ENCODE data around the gene SLC39A1. TPM values are rescaled to one million over a fixed set of nuclear protein-coding genes. Genes with fewer than 3 reads are reported as not detected.
A peak's percentile ranks its signal among the peaks of the same experiment; 100 is the strongest.

Gene SLC39A1
- total RNA-seq, 2 donors from 2014 or later: 65.6 to 74.2 TPM

- no peaks in the 10 kb centered on the region for H3K27me3 Mint-ChIP-seq
- H3K36me3 Mint-ChIP-seq: no peaks in the 10 kb centered on the region
- peaks cover 51 to 56% of the 10 kb centered on the region in 2 donors for H3K4me1 Mint-ChIP-seq (ENCODE audit: low read depth in 2 of 2)
- H3K9me3 Mint-ChIP-seq: no peaks in the 10 kb centered on the region
- H3K27ac Mint-ChIP-seq: peak within 1 kb of the TSS; percentile 93 to 97
- peak; percentile 89 to 91 for ATAC-seq
- DNase-seq (ENCODE audit: low spot score): peak; percentile 89
- H3K4me3 Mint-ChIP-seq: peak within 1 kb of the TSS; percentile 89
Observed at GRCh38 chr1:153967107-153967999, 4.0 kb upstream of the SLC39A1 start, which contains the start of gene CREB3L4. CREB3L4 (plus strand) TSS chr1:153967902; CDS start chr1:153968526, 624 bp downstream.

- no peaks in the 10 kb centered on the region for H3K36me3 Mint-ChIP-seq
- H3K4me3 Mint-ChIP-seq: peak overlapping the region; percentile 87
- ATAC-seq (no peak), DNase-seq (ENCODE audit: low spot score) (no peak)
- peaks cover 54 to 62% of the 10 kb centered on the region in 2 donors for H3K4me1 Mint-ChIP-seq (ENCODE audit: low read depth in 2 of 2)
- no peaks in the 10 kb centered on the region for H3K9me3 Mint-ChIP-seq
- H3K27me3 Mint-ChIP-seq: no peaks in the 10 kb centered on the region
- peak overlapping the region; percentile 83 to 90 for H3K27ac Mint-ChIP-seq
Observed at GRCh38 chr1:153963850-153964331, 554 bp upstream of the SLC39A1 start.

- Mint-ChIP-seq H3K27ac (peak overlapping the region; percentile 83 to 90), H3K4me3 (peak overlapping the region; percentile 87), H3K36me3 (peaks cover 7% of the 10 kb centered on the region), H3K4me1 (ENCODE audit: low read depth in 2 of 2) (peaks cover 46 to 58% of the 10 kb centered on the region in 2 donors), H3K9me3 (no peaks in the 10 kb centered on the region), H3K27me3 (no peaks in the 10 kb centered on the region)
- no peak for DNase-seq (ENCODE audit: low spot score)
- ATAC-seq: no peak
Observed at GRCh38 chr1:153962088-153963029, 978 bp downstream of the SLC39A1 start.

- peaks cover 48 to 61% of the 10 kb centered on the region in 2 donors for H3K4me1 Mint-ChIP-seq (ENCODE audit: low read depth in 2 of 2)
- DNase-seq (ENCODE audit: low spot score) (no peak), ATAC-seq (no peak)
- H3K36me3 Mint-ChIP-seq: peaks cover 8% of the 10 kb centered on the region
- H3K27me3 Mint-ChIP-seq: no peaks in the 10 kb centered on the region
- H3K27ac Mint-ChIP-seq: peak overlapping the region; percentile 83 to 90
- H3K4me3 Mint-ChIP-seq: peak overlapping the region; percentile 87
- H3K9me3 Mint-ChIP-seq: no peaks in the 10 kb centered on the region
Observed at GRCh38 chr1:153961421-153961820, 1.9 kb downstream of the SLC39A1 start.

GRCh38 chr1:153960206-153960605, 3.1 kb downstream of the SLC39A1 start:
- peaks cover 8% of the 10 kb centered on the region for H3K36me3 Mint-ChIP-seq
- no peaks in the 10 kb centered on the region for H3K27me3 Mint-ChIP-seq
- no peaks in the 10 kb centered on the region for H3K9me3 Mint-ChIP-seq
- H3K4me1 Mint-ChIP-seq (ENCODE audit: low read depth in 2 of 2): peaks cover 47 to 62% of the 10 kb centered on the region in 2 donors
- no peak for DNase-seq (ENCODE audit: low spot score)
- ATAC-seq: no peak
- H3K27ac Mint-ChIP-seq: peak overlapping the region; percentile 91 to 92
- H3K4me3 Mint-ChIP-seq: no peak overlapping the region

GRCh38 chr1:153959454-153959853, 3.9 kb downstream of the SLC39A1 start:
- ATAC-seq: no peak
- Mint-ChIP-seq H3K9me3 (no peaks in the 10 kb centered on the region), H3K4me3 (peak overlapping the region; percentile 35), H3K4me1 (ENCODE audit: low read depth in 2 of 2) (peaks cover 48 to 63% of the 10 kb centered on the region in 2 donors), H3K27me3 (no peaks in the 10 kb centered on the region), H3K27ac (peak overlapping the region; percentile 91 to 92), H3K36me3 (peaks cover 8% of the 10 kb centered on the region)
- DNase-seq (ENCODE audit: low spot score): no peak

GRCh38 chr1:153958961-153959260, 4.4 kb downstream of the SLC39A1 start:
- H3K27me3 Mint-ChIP-seq: no peaks in the 10 kb centered on the region
- H3K27ac Mint-ChIP-seq: peak overlapping the region; percentile 91 to 92
- no peaks in the 10 kb centered on the region for H3K9me3 Mint-ChIP-seq
- peak overlapping the region; percentile 100 for H3K4me3 Mint-ChIP-seq
- DNase-seq (ENCODE audit: low spot score): no peak
- ATAC-seq: no peak
- H3K4me1 Mint-ChIP-seq (ENCODE audit: low read depth in 2 of 2): peaks cover 51 to 63% of the 10 kb centered on the region in 2 donors
- peaks cover 14% of the 10 kb centered on the region for H3K36me3 Mint-ChIP-seq

GRCh38 chr1:153958111-153958960, 5.0 kb downstream of the SLC39A1 start, which contains the start of gene CRTC2:
CRTC2 (minus strand) TSS chr1:153958612; CDS start chr1:153958497, 115 bp downstream.
- H3K4me1 Mint-ChIP-seq (ENCODE audit: low read depth in 2 of 2): peaks cover 47 to 58% of the 10 kb centered on the region in 2 donors
- ATAC-seq: peak; percentile 95
- DNase-seq (ENCODE audit: low spot score): peak; percentile 98
- H3K27me3 Mint-ChIP-seq: no peaks in the 10 kb centered on the region
- H3K4me3 Mint-ChIP-seq: peak within 1 kb of the TSS; percentile 100
- peak within 1 kb of the TSS; percentile 91 to 92 for H3K27ac Mint-ChIP-seq
- peaks cover 14% of the 10 kb centered on the region for H3K36me3 Mint-ChIP-seq
- no peaks in the 10 kb centered on the region for H3K9me3 Mint-ChIP-seq

GRCh38 chr1:153957744-153958110, 5.6 kb downstream of the SLC39A1 start:
- H3K4me1 Mint-ChIP-seq (ENCODE audit: low read depth in 2 of 2): peaks cover 46 to 54% of the 10 kb centered on the region in 2 donors
- peak overlapping the region; percentile 100 for H3K4me3 Mint-ChIP-seq
- H3K36me3 Mint-ChIP-seq: peaks cover 14% of the 10 kb centered on the region
- peak overlapping the region; percentile 91 to 92 for H3K27ac Mint-ChIP-seq
- H3K9me3 Mint-ChIP-seq: no peaks in the 10 kb centered on the region
- H3K27me3 Mint-ChIP-seq: no peaks in the 10 kb centered on the region
- DNase-seq (ENCODE audit: low spot score): peak; percentile 83
- peak; percentile 34 to 41 for ATAC-seq

- peaks cover 14% of the 10 kb centered on the region for H3K36me3 Mint-ChIP-seq
- peak overlapping the region; percentile 100 for H3K4me3 Mint-ChIP-seq
- peak overlapping the region; percentile 91 to 92 for H3K27ac Mint-ChIP-seq
- ATAC-seq: no peak
- no peaks in the 10 kb centered on the region for H3K27me3 Mint-ChIP-seq
- DNase-seq (ENCODE audit: low spot score): no peak
- no peaks in the 10 kb centered on the region for H3K9me3 Mint-ChIP-seq
- H3K4me1 Mint-ChIP-seq (ENCODE audit: low read depth in 2 of 2): peaks cover 44 to 48% of the 10 kb centered on the region in 2 donors
Observed at GRCh38 chr1:153956997-153957715, 6.2 kb downstream of the SLC39A1 start.

- no peaks in the 10 kb centered on the region for H3K27me3 Mint-ChIP-seq
- H3K36me3 Mint-ChIP-seq: peaks cover 26% of the 10 kb centered on the region
- peak overlapping the region in 1 of 2 donors; percentile 33 for H3K27ac Mint-ChIP-seq
- H3K9me3 Mint-ChIP-seq: no peaks in the 10 kb centered on the region
- H3K4me3 Mint-ChIP-seq: no peak overlapping the region
- H3K4me1 Mint-ChIP-seq (ENCODE audit: low read depth in 2 of 2): peaks cover 47 to 49% of the 10 kb centered on the region in 2 donors
- ATAC-seq (no peak), DNase-seq (ENCODE audit: low spot score) (no peak)
Observed at GRCh38 chr1:153954826-153955225, 8.5 kb downstream of the SLC39A1 start.

GRCh38 chr1:153953859-153954365, 9.4 kb downstream of the SLC39A1 start:
- Mint-ChIP-seq H3K4me1 (ENCODE audit: low read depth in 2 of 2) (peaks cover 47 to 49% of the 10 kb centered on the region in 2 donors), H3K27me3 (no peaks in the 10 kb centered on the region), H3K4me3 (peak overlapping the region; percentile 34), H3K9me3 (no peaks in the 10 kb centered on the region), H3K36me3 (peaks cover 26% of the 10 kb centered on the region), H3K27ac (peak overlapping the region; percentile 26 to 32)
- no peak for ATAC-seq
- no peak for DNase-seq (ENCODE audit: low spot score)

Data from natural killer cell treated with Interleukin-12 subunit alpha and Interleukin-12 subunit beta and Interleukin-15 and Interleukin-18, amount 100 ng/mL, for 72 hours (primary cell).